ENCODE measurements around the gene CHIC2.

CHIC2 gene

DNA sequence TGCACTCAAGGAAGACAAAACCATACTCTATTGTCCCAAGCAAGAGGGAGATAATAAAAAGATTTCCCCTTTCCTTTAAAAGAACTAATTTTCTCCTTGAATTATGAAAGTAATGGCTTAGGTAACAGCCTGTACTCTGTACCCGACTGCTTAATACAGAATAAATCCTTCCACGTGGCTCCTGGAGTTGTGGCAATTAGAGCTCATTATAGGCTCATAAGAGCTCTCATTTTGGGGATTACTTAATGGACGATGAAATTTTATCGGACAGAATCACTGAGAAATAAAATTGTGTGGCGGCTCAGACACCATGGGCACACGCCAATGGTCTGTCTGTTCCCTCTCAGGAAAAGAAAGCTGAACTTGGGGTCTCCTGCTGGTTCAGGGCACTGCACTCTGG is 32.7 kb upstream of the CHIC2 start:
- no peak overlapping the region for H3K27ac ChIP-seq (replicated peaks)
- TF ChIP-seq REST (IDR thresholded peaks at IDR 0.05; ENCODE audit: insufficient replicate concordance, low read depth) = no peak
- TF ChIP-seq, protein P1, sequence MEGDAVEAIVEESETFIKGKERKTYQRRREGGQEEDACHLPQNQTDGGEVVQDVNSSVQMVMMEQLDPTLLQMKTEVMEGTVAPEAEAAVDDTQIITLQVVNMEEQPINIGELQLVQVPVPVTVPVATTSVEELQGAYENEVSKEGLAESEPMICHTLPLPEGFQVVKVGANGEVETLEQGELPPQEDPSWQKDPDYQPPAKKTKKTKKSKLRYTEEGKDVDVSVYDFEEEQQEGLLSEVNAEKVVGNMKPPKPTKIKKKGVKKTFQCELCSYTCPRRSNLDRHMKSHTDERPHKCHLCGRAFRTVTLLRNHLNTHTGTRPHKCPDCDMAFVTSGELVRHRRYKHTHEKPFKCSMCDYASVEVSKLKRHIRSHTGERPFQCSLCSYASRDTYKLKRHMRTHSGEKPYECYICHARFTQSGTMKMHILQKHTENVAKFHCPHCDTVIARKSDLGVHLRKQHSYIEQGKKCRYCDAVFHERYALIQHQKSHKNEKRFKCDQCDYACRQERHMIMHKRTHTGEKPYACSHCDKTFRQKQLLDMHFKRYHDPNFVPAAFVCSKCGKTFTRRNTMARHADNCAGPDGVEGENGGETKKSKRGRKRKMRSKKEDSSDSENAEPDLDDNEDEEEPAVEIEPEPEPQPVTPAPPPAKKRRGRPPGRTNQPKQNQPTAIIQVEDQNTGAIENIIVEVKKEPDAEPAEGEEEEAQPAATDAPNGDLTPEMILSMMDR (IDR thresholded peaks at IDR 0.05; ENCODE audit: insufficient read depth, low read length) = no peak
- TF ChIP-seq POLR2AphosphoS5 (IDR thresholded peaks at IDR 0.05; ENCODE audit: low read depth) = no peak
- no peak for TF ChIP-seq SPI1 (IDR thresholded peaks at IDR 0.05; ENCODE audit: borderline replicate concordance, low read depth)
- no peak for TF ChIP-seq GABPA (IDR thresholded peaks at IDR 0.05; ENCODE audit: low read depth)
- peaks cover 85% of the 10 kb centered on the region for H3K27me3 ChIP-seq (ENCODE audit: insufficient read depth, poor library complexity, severe bottlenecking)
- H3K4me3 ChIP-seq (replicated peaks; ENCODE audit: insufficient read depth, low read length) = no peak overlapping the region
- DNase-seq (ENCODE audit: low read depth in 1 of 2, low spot score in 1 of 2) = no peak

DNA sequence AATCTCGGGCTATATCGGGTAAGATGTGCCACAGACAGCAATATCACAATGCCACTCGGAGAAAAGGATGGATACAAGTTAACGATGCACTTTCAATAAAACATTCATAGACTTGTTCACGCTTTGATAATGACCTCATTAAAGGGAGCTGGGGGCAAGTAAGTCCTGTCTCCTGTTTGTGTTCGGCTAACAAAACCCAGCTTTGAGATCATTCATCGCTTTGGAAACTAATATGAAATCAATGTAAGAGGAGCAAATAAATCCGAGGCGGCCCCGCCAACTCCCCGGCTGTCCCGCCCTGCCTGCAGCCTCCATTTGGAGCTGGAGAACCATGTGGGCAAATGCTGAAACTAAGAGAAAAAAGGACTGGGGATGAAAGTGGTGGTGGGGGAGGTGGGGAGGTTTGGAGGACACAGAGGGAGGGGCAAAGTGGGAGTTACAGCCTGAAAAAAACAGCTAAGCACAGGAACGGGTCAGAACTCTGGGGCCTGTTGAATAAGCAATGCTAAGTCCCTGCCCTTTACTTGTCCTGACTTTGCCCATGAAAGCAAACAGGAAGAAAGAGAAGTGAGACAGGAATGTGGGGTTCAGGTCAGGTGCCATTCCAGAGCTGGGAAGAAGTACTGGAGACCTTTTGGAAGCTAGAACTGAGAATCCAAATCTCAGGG is 32.0 kb upstream of the CHIC2 start:
- no peak for DNase-seq (ENCODE audit: low read depth in 1 of 2, low spot score in 1 of 2)
- Histone ChIP-seq H3K27me3 (ENCODE audit: insufficient read depth, poor library complexity, severe bottlenecking) (peaks cover 78% of the 10 kb centered on the region), H3K27ac (replicated peaks) (no peak overlapping the region), H3K4me3 (replicated peaks; ENCODE audit: insufficient read depth, low read length) (no peak overlapping the region)
- TF ChIP-seq, protein P1 (IDR thresholded peaks at IDR 0.05; ENCODE audit: insufficient read depth, low read length) = no peak
- TF ChIP-seq SPI1 (IDR thresholded peaks at IDR 0.05; ENCODE audit: borderline replicate concordance, low read depth) (no peak), REST (IDR thresholded peaks at IDR 0.05; ENCODE audit: insufficient replicate concordance, low read depth) (no peak), POLR2AphosphoS5 (IDR thresholded peaks at IDR 0.05; ENCODE audit: low read depth) (no peak), GABPA (IDR thresholded peaks at IDR 0.05; ENCODE audit: low read depth) (no peak)

GRCh38 chr4:54095110-54095825 is 30.9 kb upstream of the CHIC2 start:
- TF ChIP-seq POLR2AphosphoS5 (IDR thresholded peaks at IDR 0.05; ENCODE audit: low read depth) (no peak), SPI1 (IDR thresholded peaks at IDR 0.05; ENCODE audit: borderline replicate concordance, low read depth) (no peak), REST (IDR thresholded peaks at IDR 0.05; ENCODE audit: insufficient replicate concordance, low read depth) (no peak), GABPA (IDR thresholded peaks at IDR 0.05; ENCODE audit: low read depth) (no peak)
- TF ChIP-seq, protein P1 (IDR thresholded peaks at IDR 0.05; ENCODE audit: insufficient read depth, low read length) = no peak
- Histone ChIP-seq H3K27me3 (ENCODE audit: insufficient read depth, poor library complexity, severe bottlenecking) (peaks cover 69% of the 10 kb centered on the region), H3K27ac (replicated peaks) (no peak overlapping the region), H3K4me3 (replicated peaks; ENCODE audit: insufficient read depth, low read length) (no peak overlapping the region)
- DNase-seq (ENCODE audit: low read depth in 1 of 2, low spot score in 1 of 2) = no peak
